Glutamatergic neuron (in vitro differentiated cells): ENCODE measurements around the gene AUTS2. TPM values are rescaled to one million over a fixed set of nuclear protein-coding genes. Genes with fewer than 3 reads are reported as not detected.

ENCODE experiments used
- DNase-seq: peaks from one replicate; pipeline ENCODE4 v3.0.0; 2022
- H3K27ac Mint-ChIP-seq: one replicate; pipeline ENCODE4 v1.8.0; 2020; ENCODE audit warnings: mild to moderate bottlenecking, mixed read lengths, inconsistent platforms; ENCODE audit not compliant: unreplicated experiment
- H3K27me3 Mint-ChIP-seq: one replicate; pipeline ENCODE4 v1.8.0; 2020; ENCODE audit warnings: mild to moderate bottlenecking, moderate library complexity, mixed read lengths, inconsistent platforms; ENCODE audit not compliant: unreplicated experiment
- H3K36me3 Mint-ChIP-seq: one replicate; pipeline ENCODE4 v1.8.0; 2020; ENCODE audit warnings: mild to moderate bottlenecking, mixed read lengths, inconsistent platforms; ENCODE audit not compliant: unreplicated experiment
- H3K4me1 Mint-ChIP-seq: one replicate; pipeline ENCODE4 v1.8.0; 2020; ENCODE audit warnings: mild to moderate bottlenecking, low read depth, mixed read lengths, inconsistent platforms; ENCODE audit not compliant: unreplicated experiment
- H3K4me3 Mint-ChIP-seq: one replicate; pipeline ENCODE4 v1.8.0; 2020; ENCODE audit warnings: mild to moderate bottlenecking, mixed read lengths, inconsistent platforms; ENCODE audit not compliant: unreplicated experiment
- H3K9me3 Mint-ChIP-seq: one replicate; pipeline ENCODE4 v1.8.0; 2020; ENCODE audit warnings: mild to moderate bottlenecking, moderate library complexity, mixed read lengths, inconsistent platforms; ENCODE audit not compliant: unreplicated experiment
- total RNA-seq: library from RNA; stranded (reverse); fragmentation: NEBNext Ultra II Directional; extraction: Animal tissue kit (Norgen Biotek cat#: 25700); gene quantifications from one replicate; pipeline ENCODE4 v1.2.1, GENCODE V29; 2021; ENCODE audit not compliant: unreplicated experiment
- TF ChIP-seq, protein P1 (sequence below): fragments of 200-600 bp; sonication (generic); IDR thresholded peaks from one replicate; pipeline ENCODE4 v1.5.0; 2021; ENCODE audit not compliant: partially characterized antibody, unreplicated experiment

The AUTS2 gene
- total RNA-seq, 1 donor from 2014 or later: 300 TPM

DNA sequence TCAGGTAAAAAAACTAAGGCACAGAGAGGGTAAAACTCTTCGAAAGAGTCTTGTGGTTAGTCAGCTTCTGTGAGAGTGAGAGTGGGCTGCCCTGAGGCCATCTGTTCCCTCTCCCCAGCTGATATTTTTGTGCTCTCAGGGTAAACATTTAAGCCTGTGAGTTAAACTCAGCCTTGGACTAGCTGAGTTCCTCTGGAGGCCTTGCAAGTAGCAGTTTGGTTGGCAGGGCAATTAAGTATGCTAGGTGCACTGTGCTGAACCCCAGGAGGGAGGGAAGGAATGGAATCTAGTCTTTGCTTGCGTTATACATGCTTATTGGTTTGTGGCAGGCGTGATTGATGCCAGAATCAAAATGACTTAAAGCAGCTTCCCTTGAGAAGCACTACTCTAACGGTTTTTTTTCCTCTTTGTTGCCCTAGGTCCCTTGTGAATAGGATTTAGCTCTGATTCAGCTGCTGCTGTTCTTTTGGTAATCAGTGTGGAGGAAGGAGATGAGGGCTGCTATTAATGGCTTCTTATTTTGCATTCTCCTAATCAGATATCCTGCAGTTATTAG is 140.2 kb downstream of the AUTS2 start:
- Mint-ChIP-seq H3K4me3 (peak overlapping the region; percentile 43), H3K27ac (peak overlapping the region; percentile 93), H3K4me1 (peaks cover 63% of the 10 kb centered on the region), H3K9me3 (peaks cover 6% of the 10 kb centered on the region), H3K27me3 (peaks cover 4% of the 10 kb centered on the region), H3K36me3 (no peaks in the 10 kb centered on the region)
- DNase-seq: peak; percentile 46
- TF ChIP-seq, protein P1, sequence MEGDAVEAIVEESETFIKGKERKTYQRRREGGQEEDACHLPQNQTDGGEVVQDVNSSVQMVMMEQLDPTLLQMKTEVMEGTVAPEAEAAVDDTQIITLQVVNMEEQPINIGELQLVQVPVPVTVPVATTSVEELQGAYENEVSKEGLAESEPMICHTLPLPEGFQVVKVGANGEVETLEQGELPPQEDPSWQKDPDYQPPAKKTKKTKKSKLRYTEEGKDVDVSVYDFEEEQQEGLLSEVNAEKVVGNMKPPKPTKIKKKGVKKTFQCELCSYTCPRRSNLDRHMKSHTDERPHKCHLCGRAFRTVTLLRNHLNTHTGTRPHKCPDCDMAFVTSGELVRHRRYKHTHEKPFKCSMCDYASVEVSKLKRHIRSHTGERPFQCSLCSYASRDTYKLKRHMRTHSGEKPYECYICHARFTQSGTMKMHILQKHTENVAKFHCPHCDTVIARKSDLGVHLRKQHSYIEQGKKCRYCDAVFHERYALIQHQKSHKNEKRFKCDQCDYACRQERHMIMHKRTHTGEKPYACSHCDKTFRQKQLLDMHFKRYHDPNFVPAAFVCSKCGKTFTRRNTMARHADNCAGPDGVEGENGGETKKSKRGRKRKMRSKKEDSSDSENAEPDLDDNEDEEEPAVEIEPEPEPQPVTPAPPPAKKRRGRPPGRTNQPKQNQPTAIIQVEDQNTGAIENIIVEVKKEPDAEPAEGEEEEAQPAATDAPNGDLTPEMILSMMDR: no peak

DNA sequence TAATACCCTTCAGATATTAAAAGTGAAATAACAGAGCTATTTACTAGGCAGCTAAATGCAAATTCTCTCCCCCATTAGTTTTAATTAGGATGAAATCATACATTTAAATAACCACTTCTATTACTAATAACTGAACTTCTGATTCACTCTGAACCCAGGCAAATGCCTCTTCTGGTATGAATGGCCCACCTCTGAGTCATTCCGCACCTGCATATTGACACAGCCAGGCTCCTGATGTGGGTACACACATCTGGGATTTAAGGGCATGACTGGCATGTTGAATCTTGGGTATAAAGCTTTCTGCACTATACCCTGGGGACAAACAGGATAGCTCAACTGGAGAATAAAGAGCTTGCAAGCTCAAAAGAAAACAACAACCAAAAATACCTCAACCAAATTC is 140.9 kb downstream of the AUTS2 start:
- peak overlapping the region; percentile 93 for H3K27ac Mint-ChIP-seq
- no peaks in the 10 kb centered on the region for H3K36me3 Mint-ChIP-seq
- no peak for DNase-seq
- H3K4me3 Mint-ChIP-seq: peak overlapping the region; percentile 70
- peaks cover 63% of the 10 kb centered on the region for H3K4me1 Mint-ChIP-seq
- TF ChIP-seq, protein P1: no peak
- peaks cover 6% of the 10 kb centered on the region for H3K9me3 Mint-ChIP-seq
- H3K27me3 Mint-ChIP-seq: peaks cover 1% of the 10 kb centered on the region

DNA sequence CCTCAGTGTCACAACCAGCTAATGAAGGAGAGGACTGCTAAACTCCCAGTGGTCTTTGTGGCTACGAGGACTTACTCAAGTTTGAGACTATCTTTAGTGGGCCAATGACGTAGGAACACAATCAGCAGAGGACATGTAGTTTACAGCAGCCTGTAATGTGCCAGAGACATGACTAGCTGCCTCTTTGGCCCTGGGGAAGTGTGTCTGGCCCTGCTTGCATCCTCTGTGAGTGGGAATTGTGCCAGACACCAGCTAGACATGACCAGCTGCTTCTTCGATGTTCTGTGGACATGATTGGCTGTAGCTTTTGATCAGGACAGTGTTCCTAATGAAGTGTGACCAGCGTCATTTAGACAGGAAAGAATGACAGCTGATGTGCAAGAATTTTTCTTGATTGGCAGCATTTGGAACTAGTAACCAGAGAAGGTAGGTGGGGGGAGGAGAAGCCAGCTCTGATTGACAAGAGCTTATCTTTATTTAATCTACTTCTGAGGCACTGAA is 141.7 kb downstream of the AUTS2 start:
- Mint-ChIP-seq H3K27ac (peak overlapping the region; percentile 93), H3K27me3 (peaks cover 1% of the 10 kb centered on the region), H3K9me3 (peaks cover 6% of the 10 kb centered on the region), H3K4me3 (peak overlapping the region; percentile 70), H3K36me3 (no peaks in the 10 kb centered on the region), H3K4me1 (peaks cover 57% of the 10 kb centered on the region)
- TF ChIP-seq, protein P1: no peak
- DNase-seq: peak; percentile 46

DNA sequence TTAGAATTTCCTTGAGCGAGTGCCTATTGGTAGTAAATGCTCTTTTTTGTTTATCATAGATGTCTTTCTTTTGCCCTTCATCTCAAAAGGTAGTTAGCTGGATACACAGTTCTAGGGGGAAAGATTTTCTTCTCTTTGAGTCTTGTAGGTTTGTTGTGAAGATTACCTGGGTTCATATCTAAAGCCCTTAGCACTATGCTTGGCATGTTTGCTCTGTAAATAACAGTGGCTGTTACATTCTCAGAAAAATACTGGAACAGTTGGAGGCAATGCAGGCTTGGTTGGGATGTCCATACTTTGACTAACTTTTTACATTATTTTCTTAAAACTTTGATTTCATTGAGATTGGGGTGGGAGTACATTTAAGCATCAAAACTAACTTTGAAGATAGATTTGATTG is 144.0 kb downstream of the AUTS2 start:
- H3K36me3 Mint-ChIP-seq: no peaks in the 10 kb centered on the region
- TF ChIP-seq, protein P1: no peak

DNA sequence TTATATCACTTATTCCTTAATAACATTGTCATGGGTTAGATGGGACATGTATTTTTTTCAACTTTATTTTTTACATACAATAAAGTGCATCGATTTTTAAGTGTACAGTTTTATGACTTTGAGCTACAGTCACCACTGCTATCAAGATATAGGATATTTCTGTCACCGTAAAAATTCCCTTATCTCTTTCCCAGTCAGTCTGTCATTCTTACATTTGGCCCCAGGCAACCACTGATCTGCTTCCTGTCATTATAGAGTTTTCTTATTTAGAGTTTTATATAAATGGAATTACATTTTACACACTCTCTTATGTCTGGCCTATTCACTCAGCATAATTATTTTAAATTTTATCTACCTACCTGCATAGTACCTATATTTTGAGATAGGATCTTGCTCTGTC is 145.2 kb downstream of the AUTS2 start:
- TF ChIP-seq, protein P1: no peak
- H3K4me3 Mint-ChIP-seq: no peak overlapping the region
- H3K4me1 Mint-ChIP-seq: peaks cover 49% of the 10 kb centered on the region
- peaks cover 9% of the 10 kb centered on the region for H3K27me3 Mint-ChIP-seq
- no peak overlapping the region for H3K27ac Mint-ChIP-seq
- no peak for DNase-seq
- H3K36me3 Mint-ChIP-seq: no peaks in the 10 kb centered on the region
- peaks cover 6% of the 10 kb centered on the region for H3K9me3 Mint-ChIP-seq

More for the DNA sequence above, 144.0 kb downstream of the AUTS2 start:
- Mint-ChIP-seq H3K27ac (no peak overlapping the region), H3K4me1 (peaks cover 52% of the 10 kb centered on the region), H3K27me3 (peaks cover 6% of the 10 kb centered on the region), H3K4me3 (no peak overlapping the region), H3K9me3 (peaks cover 6% of the 10 kb centered on the region)
- no peak for DNase-seq
